HG03175 (cell line): Measurements from ENCODE around the gene CAMSAP3.

Experiments used
- ATAC-seq: cut with Tn5 transposase; IDR thresholded peaks from one replicate; pipeline ENCODE4 v1.9.1; 2021; ENCODE audit warnings: mild to moderate bottlenecking, moderate library complexity; ENCODE audit not compliant: unreplicated experiment

Gene CAMSAP3

DNA sequence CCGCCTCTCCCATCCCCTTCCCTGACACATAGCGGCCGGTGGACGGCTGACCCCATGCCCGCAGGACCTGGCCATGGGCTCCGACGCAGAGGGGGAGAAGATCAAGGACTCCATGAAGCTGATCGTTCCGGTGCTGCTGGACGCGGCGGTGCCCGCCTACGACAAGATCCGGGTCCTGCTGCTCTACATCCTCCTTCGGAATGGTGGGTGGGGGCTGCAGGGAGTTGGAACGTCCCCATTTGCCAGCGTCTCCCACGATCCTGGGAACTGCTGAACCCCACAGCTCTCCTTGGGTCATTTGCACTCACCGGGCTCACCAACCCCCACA is 48.9 kb downstream of the CAMSAP3 start:
- no peak for ATAC-seq

GRCh38 chr19:7645163-7645562 is 49.5 kb downstream of the CAMSAP3 start:
- ATAC-seq, result no peak

- no peak for ATAC-seq
Observed at GRCh38 chr19:7645656-7646425, 50.2 kb downstream of the CAMSAP3 start.

DNA sequence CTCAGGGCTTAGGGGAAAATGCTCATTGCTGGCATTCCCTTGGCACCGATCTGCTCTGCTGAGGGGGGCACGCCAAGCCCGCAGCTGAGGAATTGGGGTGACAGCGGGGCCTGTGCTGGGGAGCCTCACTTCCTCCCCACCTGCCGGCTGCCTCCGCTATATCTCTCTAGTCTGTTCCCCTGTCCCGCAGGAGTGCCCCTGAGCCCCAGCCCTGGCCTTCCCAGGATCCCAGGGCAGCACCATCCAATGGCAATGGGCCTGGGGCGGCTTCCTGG is 50.7 kb downstream of the CAMSAP3 start:
- no peak for ATAC-seq

GRCh38 chr19:7647156-7647555 is 51.5 kb downstream of the CAMSAP3 start:
- no peak for ATAC-seq

DNA sequence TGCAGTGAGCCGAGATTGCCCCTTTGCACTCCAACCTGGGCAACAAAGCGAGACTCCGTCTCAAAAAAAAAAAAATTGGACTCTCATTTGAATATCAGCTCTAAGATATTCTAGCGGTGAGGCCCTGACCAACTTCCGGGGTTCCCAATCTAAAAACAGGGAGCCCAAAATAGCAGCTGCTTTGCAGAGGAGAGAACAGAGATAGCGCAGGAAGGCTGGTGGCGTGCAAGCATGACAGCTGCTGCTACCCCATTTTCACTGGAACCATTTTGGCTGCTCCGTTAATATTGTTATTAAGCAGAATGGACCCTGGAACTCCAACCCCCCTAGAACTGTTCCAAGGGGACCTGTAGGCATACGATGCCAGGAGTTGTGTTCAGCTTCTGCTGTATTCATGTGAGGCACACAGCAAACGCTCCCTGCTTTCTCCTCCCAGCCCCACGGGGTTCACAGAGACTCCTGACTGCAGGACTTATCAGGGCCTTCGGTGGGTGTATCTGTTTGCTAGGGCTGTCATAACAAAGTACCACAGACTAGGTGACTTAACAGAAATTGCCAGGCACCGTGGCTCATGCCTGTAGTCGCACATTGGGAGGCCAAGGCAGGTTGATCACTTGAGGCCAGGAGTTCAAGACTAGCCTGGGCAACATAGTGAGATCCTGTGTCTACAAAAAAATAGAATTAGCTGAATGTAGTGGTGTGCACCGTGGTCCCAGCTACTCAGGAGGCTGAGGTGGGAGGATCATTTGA is 52.8 kb downstream of the CAMSAP3 start:
- ATAC-seq, result no peak

DNA sequence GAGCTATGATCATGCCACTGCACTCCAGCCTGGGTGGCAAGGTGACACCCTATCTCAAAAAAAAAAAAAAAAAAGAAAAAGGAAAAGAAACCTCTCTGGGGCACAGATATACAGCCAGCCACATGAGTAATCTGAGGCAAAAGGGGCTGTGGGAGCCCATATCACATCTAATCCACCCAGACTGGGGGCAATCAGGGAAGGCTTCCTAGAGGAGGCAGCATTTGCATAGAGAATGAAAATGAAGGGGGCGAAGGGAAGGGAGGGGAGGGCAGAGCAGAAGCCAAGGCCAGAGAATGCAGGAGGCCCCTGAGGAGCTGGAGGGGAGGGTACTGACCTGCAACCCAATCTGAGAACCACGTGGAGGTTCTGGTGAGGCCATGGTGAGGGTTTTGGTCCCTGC is 54.5 kb downstream of the CAMSAP3 start:
- ATAC-seq, result no peak

DNA sequence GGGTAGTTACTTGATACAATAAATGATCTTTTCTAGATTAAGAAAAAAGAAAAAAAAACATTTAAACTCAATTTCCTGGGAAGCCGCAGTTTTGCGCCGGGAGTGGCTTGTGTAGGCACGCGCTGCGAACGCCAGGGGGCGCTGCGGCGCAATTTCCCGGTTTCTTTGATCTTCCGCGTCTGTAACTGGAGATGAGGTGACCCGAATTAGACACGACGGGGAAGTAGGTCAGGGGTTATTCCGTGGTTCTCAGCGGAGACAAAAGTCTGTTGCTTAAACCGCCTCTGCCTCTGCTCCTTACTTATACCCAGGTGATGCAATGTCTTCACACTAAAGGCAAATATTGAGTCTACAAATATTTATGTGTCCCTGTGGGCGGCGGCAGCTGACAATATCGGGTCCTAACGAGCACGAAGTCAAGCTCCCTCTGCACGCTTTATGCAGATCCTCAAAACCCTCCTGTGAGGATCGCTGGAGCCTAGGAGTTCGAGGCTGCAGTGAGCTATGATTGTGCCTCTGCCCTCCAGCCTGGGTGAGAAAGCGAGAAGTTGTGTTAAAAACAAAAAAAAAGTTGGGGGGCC is 56.5 kb downstream of the CAMSAP3 start:
- no peak for ATAC-seq

DNA sequence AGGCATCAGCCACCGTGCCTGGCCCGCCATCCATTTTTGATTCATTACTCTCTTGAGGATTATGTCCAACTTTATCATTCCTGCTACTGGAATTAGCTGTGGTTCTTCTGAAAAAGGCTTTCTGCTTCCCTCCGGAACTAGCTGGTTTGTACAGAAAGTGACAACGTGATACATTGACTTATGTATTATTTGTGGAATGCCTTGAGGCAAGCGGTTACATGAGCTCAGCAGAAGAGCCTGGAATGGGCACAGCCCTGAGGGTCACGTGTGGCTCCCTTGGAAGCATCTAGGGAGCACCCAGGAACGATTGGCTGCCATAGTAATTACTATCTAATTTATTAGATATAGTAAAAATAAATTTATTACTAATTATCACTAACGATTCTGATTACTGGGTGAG is 58.7 kb downstream of the CAMSAP3 start:
- ATAC-seq, result no peak

- no peak for ATAC-seq
Observed at GRCh38 chr19:7655581-7655980, 59.9 kb downstream of the CAMSAP3 start.

DNA sequence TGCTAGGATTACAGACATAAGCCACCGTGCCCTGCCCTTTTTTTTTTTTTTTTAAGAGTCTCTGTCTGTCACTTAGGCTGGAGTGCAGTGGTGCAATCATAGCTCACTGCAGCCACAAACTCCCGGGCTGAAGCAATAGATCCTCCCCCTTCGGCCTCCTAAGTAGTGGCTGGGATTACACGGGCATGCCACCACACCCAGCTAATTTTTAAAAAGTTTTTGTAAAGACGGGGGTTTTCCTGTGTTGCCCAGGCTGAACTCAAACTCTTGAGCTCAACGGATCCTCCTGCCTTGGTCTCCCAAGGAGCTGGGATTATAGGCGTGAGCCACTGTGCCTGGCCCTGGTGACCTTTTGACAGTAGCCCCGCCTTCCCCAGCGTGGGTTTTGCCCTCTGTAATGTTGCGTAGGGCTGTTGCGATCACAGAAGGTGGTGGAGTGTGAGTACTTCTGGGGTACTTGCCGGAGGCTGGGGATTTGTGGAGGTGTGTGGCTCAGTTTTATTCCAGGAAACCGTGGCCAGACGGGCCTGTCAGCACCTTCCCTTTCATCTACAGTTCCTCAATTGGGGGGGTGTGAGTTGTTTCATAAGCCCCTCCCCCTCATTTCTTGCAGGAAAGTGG is 61.6 kb downstream of the CAMSAP3 start:
- ATAC-seq, result no peak

DNA sequence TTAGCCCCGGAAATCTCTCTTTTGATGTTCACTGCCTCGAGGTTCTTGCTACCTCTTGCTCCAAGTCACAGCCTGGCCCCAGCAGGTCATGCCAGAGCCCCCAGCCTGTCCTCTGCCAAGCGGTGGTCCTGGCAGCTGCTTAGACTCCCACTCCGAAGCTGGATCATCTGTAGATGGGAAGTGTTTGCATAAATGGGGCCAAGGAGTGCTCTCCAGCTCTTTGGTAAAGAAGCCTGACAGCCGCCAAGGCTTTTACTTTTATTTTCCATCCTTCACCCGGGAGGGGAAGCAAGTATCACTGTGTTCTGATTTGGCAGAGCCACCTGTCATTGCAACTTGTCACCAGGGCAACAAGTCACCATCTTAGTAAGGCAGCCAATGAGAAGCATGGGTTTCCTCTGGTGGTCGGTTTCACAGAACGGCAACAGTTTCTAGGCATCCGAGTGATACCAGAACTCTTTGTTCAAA is 62.6 kb downstream of the CAMSAP3 start:
- peak; percentile 60 for ATAC-seq

GRCh38 chr19:7661744-7662538 is 66.3 kb downstream of the CAMSAP3 start:
- no peak for ATAC-seq

GRCh38 chr19:7662657-7663056 is 67.0 kb downstream of the CAMSAP3 start:
- no peak for ATAC-seq

DNA sequence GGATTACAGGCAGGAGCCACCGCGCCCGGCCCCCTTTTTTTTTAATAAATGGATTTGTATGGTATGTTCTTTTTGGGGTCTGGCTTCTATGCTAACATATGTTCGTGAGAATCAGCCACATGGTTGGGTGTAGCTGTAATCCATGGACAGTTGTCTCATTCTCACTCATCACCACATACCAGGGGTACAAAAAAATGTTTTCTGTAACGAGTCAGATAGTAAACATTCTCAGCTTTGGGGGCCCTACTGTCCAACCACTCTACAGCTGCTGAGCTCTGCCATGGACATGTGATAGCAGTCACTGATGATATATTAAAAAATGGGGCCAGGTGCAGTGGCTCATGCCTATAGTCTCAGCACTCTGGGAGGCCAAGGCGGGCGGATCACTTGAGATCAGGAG is 68.0 kb downstream of the CAMSAP3 start:
- no peak for ATAC-seq

GRCh38 chr19:7665076-7665475 is 69.4 kb downstream of the CAMSAP3 start:
- ATAC-seq, result no peak
